ENCODE measurements around the gene STK32A.
"Not testable (repeated sequence)": the region's sequence is repeated elsewhere in the genome, so short reads cannot be mapped to it uniquely, and the experiment has no call there.

STK32A gene

GRCh38 chr5:147234825-147235635 lies at the start of gene STK32A:
Gene STK32A (plus strand): TSS chr5:147235026. CDS start chr5:147239635, 4,609 bp downstream.
- DNase-seq (ENCODE audit: low read depth in 2 of 2), result no peak

GRCh38 chr5:147187099-147187540 lies 47.7 kb upstream of the STK32A start:
- no peak for DNase-seq (ENCODE audit: low read depth in 2 of 2)

- peak; percentile 1 to 16 for DNase-seq (ENCODE audit: low read depth in 2 of 2)
Observed at GRCh38 chr5:147188200-147189108, 46.4 kb upstream of the STK32A start.

- DNase-seq (ENCODE audit: low read depth in 2 of 2), result no peak
Observed at GRCh38 chr5:147189109-147189424, 45.8 kb upstream of the STK32A start.

GRCh38 chr5:147190331-147190730 lies 44.5 kb upstream of the STK32A start:
- no peak for DNase-seq (ENCODE audit: low read depth in 2 of 2)

DNA sequence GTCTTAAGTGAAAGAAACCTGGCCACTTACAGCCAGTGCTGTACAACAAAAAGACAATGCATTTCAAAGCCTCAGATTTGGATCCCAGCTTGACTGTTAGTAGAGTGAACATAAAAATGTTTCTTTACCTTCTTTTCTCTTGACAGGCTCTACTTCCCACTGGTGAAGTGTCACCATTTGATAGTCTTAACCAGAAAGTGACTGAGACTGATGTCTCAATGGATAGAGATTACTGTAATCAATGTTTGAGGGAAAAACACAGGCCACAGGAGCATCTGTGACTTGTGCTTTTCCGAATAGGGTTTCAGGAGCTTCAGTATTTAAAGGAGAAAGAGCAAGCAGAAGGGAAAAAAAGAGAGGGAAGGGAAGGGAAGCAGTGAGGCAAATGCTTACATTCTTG lies 41.7 kb upstream of the STK32A start:
- DNase-seq (ENCODE audit: low read depth in 2 of 2), result no peak

- DNase-seq (ENCODE audit: low read depth in 2 of 2), result no peak
Observed at GRCh38 chr5:147200004-147200403, 34.8 kb upstream of the STK32A start.

DNA sequence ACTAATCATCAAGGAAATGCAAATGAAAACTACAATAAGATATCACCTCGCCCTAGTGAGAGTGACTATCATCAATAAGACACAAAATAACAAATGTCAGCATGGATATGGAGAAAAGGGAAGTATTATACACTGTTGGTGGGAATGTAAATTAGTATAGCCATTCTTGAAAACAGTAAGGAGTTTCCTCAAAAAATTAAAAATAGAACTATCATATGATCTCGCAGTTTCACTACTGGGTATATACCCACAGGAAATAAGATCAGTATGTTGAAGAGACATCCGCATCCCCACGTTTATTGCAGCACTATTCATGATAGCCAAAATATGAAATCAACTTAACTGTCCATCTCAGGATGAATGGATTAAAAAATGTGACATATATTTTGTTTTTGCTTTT lies 31.6 kb upstream of the STK32A start:
- DNase-seq (ENCODE audit: low read depth in 2 of 2), result no peak

DNA sequence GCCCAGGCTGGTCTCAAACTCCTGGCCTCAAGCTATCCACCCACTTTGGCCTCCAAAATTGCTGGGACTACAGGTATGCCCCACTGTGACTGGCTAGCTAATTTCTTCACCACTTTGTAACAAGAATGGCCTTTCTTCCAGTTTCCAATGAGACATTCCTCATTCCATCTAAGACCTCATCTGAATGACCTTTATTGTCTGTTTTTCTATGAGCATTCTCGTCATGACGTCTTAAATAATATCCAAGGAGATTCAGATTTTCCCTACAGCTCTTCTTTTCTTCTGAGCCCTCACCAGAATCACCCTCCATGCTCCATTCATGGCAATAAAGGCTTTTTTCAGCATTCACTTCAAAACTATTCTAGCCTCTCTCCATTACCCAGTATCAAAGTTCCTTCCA lies 30.2 kb upstream of the STK32A start:
- no peak for DNase-seq (ENCODE audit: low read depth in 2 of 2)

- DNase-seq (ENCODE audit: low read depth in 2 of 2), result no peak
Observed at GRCh38 chr5:147208134-147208533, 26.7 kb upstream of the STK32A start.

DNA sequence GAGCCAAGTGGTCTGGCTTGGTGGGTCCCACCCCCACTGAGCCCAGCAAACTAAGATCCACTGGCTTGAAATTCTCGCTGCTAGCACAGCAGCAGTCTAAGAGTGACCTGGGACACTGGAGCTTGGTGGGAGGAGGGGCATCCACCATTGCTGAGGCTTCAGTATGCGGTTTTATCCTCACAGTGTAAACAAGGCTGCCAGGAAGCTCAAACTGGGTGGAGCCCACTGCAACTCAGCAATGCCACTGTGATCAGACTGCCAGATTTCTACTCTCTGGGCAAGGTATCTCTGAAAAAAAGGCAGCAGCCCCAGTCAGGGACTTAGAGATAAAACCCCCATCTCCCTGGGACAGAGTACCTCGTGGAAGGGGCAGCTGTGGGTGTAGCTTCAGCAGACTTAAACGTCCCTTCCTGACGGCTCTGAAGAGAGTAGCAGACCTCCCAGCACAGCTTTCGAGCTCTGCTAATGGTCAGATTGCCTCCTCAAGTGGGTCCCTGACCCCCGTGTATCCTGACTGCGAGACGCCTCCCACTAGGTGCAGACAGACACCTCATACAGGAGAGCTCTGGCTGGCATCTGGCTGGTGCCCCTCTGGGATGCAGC lies 18.2 kb upstream of the STK32A start:
- DNase-seq (ENCODE audit: low read depth in 2 of 2), result no peak

DNA sequence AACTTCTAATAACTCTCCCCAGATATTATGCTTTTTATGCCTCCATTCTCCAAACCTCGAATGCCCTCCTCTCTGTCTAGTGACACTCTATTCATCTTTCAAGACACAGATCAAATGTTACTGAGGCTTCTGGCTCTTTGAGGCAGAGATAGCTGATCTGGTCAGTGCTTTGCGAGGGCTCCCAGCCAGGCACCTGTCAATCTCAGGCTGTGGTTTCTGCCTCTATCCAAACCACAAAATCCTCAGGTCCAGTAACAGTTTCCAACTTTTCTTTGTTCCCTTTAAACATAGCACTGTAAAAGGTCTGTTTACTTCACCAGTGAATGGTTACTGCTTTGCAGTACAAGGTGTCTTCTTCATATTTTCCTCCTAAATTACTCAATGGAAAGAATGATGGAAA lies 11.5 kb upstream of the STK32A start:
- DNase-seq (ENCODE audit: low read depth in 2 of 2), result no peak

DNA sequence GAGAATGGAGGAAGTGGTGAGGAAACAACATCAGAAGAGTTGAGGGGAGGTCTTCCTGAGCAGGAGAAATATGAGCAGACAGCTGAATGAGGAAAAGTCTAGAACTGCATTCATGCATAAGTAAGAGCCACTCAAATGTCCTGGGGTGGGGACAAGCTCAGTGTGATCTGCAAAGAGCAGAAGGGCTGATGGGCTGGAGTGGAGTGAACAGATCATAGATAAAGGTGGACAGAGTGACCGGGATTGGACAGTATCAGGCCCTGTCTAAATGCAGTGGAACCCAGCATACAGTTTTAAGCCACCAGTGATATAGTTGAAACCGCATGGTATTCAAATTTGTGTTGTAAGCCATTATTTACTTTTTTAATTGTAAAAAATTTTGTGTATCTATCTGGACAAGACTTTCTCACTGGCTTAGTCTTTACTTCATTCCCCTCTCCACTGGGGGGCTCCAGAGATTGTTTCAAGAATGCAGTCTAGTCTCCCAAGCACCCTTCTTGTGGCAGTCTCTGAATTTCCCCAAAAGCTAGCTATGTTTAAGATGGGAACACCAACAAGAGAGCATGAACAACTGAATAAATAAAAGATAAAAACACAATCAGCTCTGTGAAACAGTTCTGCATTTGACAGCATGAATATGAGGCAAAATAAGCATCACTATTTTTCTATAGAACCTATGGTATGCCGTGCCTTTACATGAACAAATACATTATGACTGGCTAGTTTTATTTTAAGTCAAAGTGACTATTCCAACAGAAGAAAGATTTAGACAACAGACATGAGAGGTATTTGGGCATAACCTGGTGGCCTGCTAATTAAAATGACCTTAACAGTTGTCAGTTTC lies 10.7 kb upstream of the STK32A start:
- DNase-seq (ENCODE audit: low read depth in 2 of 2), result no peak

GRCh38 chr5:147225938-147226337 lies 8.9 kb upstream of the STK32A start:
- DNase-seq (ENCODE audit: low read depth in 2 of 2), result no peak

DNA sequence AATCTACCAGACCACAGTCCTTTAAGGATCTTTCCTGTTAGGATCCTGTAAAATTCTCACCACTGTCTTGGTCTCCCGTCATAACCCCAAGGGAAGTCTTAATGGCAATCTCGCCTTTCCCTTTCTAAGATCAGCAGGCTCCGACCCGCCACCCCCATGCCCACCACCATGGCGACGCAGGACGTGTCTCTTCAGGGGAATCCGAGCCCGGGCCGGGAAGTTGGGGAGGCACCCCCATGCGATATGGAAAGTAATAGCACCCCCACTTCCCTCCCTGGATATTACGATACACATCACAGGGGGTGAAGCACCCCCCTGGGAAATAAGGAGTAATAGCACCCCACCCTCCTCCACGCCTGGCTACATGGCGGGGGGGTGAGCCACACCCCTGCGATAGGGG lies 8.3 kb upstream of the STK32A start:
- no peak for DNase-seq (ENCODE audit: low read depth in 2 of 2)

DNA sequence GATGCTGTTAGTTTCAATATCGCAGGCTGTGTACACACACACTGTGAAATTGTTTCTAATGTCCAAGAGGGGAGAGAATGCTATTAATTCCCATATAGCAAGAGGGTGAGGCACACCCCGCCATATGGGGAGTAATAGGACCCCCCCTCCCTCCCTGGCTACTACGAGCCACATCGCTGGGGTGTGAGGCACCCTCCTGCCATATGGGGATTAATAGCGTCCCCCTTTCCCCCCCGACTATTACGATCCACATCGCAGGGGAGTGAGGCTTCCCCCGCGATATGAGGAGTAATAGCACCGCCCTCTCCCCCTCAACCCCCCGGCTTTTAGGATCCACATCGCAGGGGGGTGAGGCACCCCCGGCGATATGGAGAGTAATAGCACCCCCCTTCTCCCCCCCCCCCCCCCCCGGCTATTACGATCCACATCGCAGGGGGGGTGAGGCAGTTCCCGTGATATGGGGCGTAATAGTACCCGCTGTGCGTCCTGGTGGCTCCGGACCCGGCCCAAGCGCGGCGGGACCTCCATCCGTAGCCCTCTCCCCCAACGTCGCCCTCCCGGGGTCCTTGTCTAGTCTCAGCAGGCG lies 494 bp upstream of the STK32A start:
- no peak for DNase-seq (ENCODE audit: low read depth in 2 of 2)

- no peak for DNase-seq (ENCODE audit: low read depth in 2 of 2)
Observed at GRCh38 chr5:147240266-147240985, 5.6 kb downstream of the STK32A start.

DNA sequence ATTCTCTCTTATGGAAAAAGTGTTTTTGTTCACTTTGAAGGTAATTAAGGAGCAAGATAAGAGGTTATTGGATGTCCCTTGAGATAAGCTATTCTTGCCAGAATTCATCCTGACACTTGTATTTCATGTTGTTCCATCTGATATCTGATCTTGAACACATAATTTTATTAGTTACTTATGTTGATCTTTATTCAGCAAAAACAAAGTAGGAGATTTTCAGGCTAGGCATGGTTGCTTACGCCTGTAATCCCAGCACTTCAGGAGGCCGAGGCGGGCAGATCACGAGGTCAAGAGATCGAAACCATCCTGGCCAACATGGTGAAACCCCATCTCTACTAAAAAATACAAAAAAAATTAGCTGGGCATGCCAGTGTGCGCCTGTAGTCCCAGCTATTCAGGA lies 8.4 kb downstream of the STK32A start:
- DNase-seq (ENCODE audit: low read depth in 2 of 2), result not testable (repeated sequence)

DNA sequence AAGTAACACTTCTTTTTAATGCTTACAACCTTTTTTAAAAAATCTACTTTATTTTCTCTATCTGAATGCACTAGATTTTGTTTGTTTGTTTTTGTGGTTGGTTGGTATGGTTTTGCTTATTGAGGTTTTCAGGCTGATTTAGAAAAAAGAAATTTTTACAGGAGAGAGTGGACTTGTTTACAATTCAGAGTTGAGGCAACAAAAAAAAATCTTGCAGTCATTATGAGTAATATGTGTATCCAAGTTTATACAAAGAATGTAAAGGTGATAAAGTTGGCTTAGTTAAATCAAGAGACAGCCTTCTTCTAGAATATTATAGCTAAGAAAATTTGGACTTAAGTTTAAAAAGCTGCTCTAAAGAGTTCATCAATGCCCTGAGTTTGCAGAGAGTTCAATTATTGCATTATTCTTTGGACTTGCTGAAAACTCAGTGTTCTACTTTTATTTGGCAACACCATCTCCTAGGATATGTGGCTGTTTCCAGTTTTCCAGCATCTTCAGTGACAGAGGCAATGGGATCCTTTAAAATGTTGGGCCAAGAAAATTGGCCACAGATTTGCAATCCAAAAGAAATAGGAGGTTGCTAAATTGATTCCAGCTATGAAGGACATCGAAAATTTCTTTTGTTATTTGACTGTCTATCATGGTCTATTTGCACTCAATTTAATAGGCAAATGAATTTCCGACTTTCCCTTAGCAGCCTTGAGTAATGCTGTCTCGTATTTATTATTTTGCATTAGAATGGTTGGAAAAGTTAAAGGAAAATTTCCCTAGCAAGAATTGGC lies 10.7 kb downstream of the STK32A start:
- no peak for DNase-seq (ENCODE audit: low read depth in 2 of 2)

GRCh38 chr5:147248561-147248960 lies 13.7 kb downstream of the STK32A start:
- no peak for DNase-seq (ENCODE audit: low read depth in 2 of 2)
